ENCODE results near the gene PLAAT2.
"Not testable (repeated sequence)": the region's sequence is repeated elsewhere in the genome, so short reads cannot be mapped to it uniquely, and the experiment has no call there.

The PLAAT2 gene

GRCh38 chr11:63608353-63609345 is 45.5 kb upstream of the PLAAT2 start:
- H3K4me3 ChIP-seq (ENCODE audit: low read depth, low read length) = no peak overlapping the region
- TF ChIP-seq CTCF (IDR thresholded peaks at IDR 0.05; ENCODE audit: insufficient read depth, low read depth, low read length, missing control alignments) = no peak
- DNase-seq (ENCODE audit: low read depth) = peak; percentile 22

GRCh38 chr11:63603180-63603518 is 40.0 kb upstream of the PLAAT2 start:
- TF ChIP-seq CTCF (IDR thresholded peaks at IDR 0.05; ENCODE audit: insufficient read depth, low read depth, low read length, missing control alignments) = no peak
- no peak overlapping the region for H3K4me3 ChIP-seq (ENCODE audit: low read depth, low read length)
- DNase-seq (ENCODE audit: low read depth) = no peak

- not testable (repeated sequence) for DNase-seq (ENCODE audit: low read depth); H3K4me3 ChIP-seq (ENCODE audit: low read depth, low read length)
Observed at GRCh38 chr11:63602290-63603179, 39.4 kb upstream of the PLAAT2 start.

GRCh38 chr11:63599211-63600122 is 36.3 kb upstream of the PLAAT2 start:
- DNase-seq (ENCODE audit: low read depth) = no peak
- TF ChIP-seq CTCF (IDR thresholded peaks at IDR 0.05; ENCODE audit: insufficient read depth, low read depth, low read length, missing control alignments) = no peak
- no peak overlapping the region for H3K4me3 ChIP-seq (ENCODE audit: low read depth, low read length)

GRCh38 chr11:63598556-63598955 is 35.4 kb upstream of the PLAAT2 start:
- H3K4me3 ChIP-seq (ENCODE audit: low read depth, low read length) = no peak overlapping the region
- DNase-seq (ENCODE audit: low read depth) = no peak
- TF ChIP-seq CTCF (IDR thresholded peaks at IDR 0.05; ENCODE audit: insufficient read depth, low read depth, low read length, missing control alignments) = no peak

GRCh38 chr11:63595296-63595695 is 32.1 kb upstream of the PLAAT2 start:
- DNase-seq (ENCODE audit: low read depth) = no peak
- no peak overlapping the region for H3K4me3 ChIP-seq (ENCODE audit: low read depth, low read length)

More at GRCh38 chr11:63595296-63595695, 32.1 kb upstream of the PLAAT2 start:
- TF ChIP-seq CTCF (IDR thresholded peaks at IDR 0.05; ENCODE audit: insufficient read depth, low read depth, low read length, missing control alignments) = no peak
